ENCODE results near the gene PLD5. TPM values are rescaled to one million over a fixed set of nuclear protein-coding genes. Genes with fewer than 3 reads are reported as not detected.

The PLD5 gene
- polyA plus RNA-seq, 1 of the 3 experiments (the other 2 are of a cell fraction), result 0.08 TPM

GRCh38 chr1:242208021-242208420 lies 316.5 kb downstream of the PLD5 start:
- Histone ChIP-seq H3F3A (replicated peaks; ENCODE audit: insufficient read depth) (no peaks in the 10 kb centered on the region), H3K4me1 (ENCODE audit: control insufficient read depth in 1 of 2, insufficient read depth in 2 of 2, low read depth in 1 of 2, low read length in 1 of 2) (peaks cover 0 to 10% of the 10 kb centered on the region in 2 experiments; a peak in 1 of 4 replicates), H3K9me2 (no peaks in the 10 kb centered on the region), H4K20me1 (ENCODE audit: insufficient read depth) (no peaks in the 10 kb centered on the region), H3K9me3 (peaks cover 3% of the 10 kb centered on the region; the same call in 1 of the 2 replicates), H2AFZ (ENCODE audit: low read depth) (no peak overlapping the region), H3K27me3 (ENCODE audit: insufficient read depth) (no peaks in the 10 kb centered on the region), H3K4me3 (ENCODE audit: low read depth in 2 of 2, low read length in 1 of 2) (no peak overlapping the region), H3K27ac (ENCODE audit: low read depth in 2 of 2, low read length in 1 of 2) (no peak overlapping the region), H3K79me2 (ENCODE audit: insufficient read depth) (no peaks in the 10 kb centered on the region), H3K4me2 (no peak overlapping the region), H3K9ac (no peak overlapping the region), H3K36me3 (replicated peaks in 1 of 2; ENCODE audit: control insufficient read depth in 1 of 2, insufficient read depth in 2 of 2, low read length in 1 of 2) (no peaks in the 10 kb centered on the region)
- no peak for DNase-seq
- CTCF ChIA-PET, result no interaction called here
- POLR2A ChIA-PET, result no interaction called here
- TF ChIP-seq RCOR1 (IDR thresholded peaks at IDR 0.05; ENCODE audit: low read length), result no peak
- no peak for TF ChIP-seq RFX5 (IDR thresholded peaks at IDR 0.05; ENCODE audit: low read length)
- TF ChIP-seq YY1 (IDR thresholded peaks at IDR 0.05; ENCODE audit: low read depth), result no peak
- 17% methylated on average over 2 of the region's 2 CpGs for WGBS (ENCODE audit: low lambda C conversion rate)

GRCh38 chr1:242206994-242207393 lies 317.5 kb downstream of the PLD5 start:
- Histone ChIP-seq H3K9ac (no peak overlapping the region), H3K36me3 (replicated peaks in 1 of 2; ENCODE audit: control insufficient read depth in 1 of 2, insufficient read depth in 2 of 2, low read length in 1 of 2) (no peaks in the 10 kb centered on the region), H3K9me3 (no peaks in the 10 kb centered on the region), H4K20me1 (ENCODE audit: insufficient read depth) (no peaks in the 10 kb centered on the region), H3K4me3 (ENCODE audit: low read depth in 2 of 2, low read length in 1 of 2) (no peak overlapping the region), H3K79me2 (ENCODE audit: insufficient read depth) (no peaks in the 10 kb centered on the region), H3K4me1 (ENCODE audit: control insufficient read depth in 1 of 2, insufficient read depth in 2 of 2, low read depth in 1 of 2, low read length in 1 of 2) (peaks cover 0 to 4% of the 10 kb centered on the region in 2 experiments; a peak in 1 of 4 replicates), H3K27me3 (ENCODE audit: insufficient read depth) (no peaks in the 10 kb centered on the region), H3K9me2 (no peaks in the 10 kb centered on the region), H2AFZ (ENCODE audit: low read depth) (no peak overlapping the region), H3K27ac (ENCODE audit: low read depth in 2 of 2, low read length in 1 of 2) (no peak overlapping the region), H3K4me2 (no peak overlapping the region), H3F3A (replicated peaks; ENCODE audit: insufficient read depth) (no peaks in the 10 kb centered on the region)
- TF ChIP-seq CTCF (IDR thresholded peaks at IDR 0.05) (no peak), ZBTB33 (IDR thresholded peaks at IDR 0.05; ENCODE audit: borderline replicate concordance, low read depth) (no peak), FOXJ3 (CRISPR knock-in tag; IDR thresholded peaks at IDR 0.05) (no peak), RFX5 (IDR thresholded peaks at IDR 0.05; ENCODE audit: low read length) (no peak), RXRA (IDR thresholded peaks at IDR 0.05; ENCODE audit: borderline replicate concordance, low read depth) (no peak), PBX3 (IDR thresholded peaks at IDR 0.05) (no peak), MAX (IDR thresholded peaks at IDR 0.05; ENCODE audit: low read depth) (no peak), SIN3A (IDR thresholded peaks at IDR 0.05; ENCODE audit: borderline replicate concordance, low read depth, low read length) (no peak), YY1 (IDR thresholded peaks at IDR 0.05; ENCODE audit: low read depth) (no peak), RCOR1 (IDR thresholded peaks at IDR 0.05; ENCODE audit: low read length) (no peak), REST (IDR thresholded peaks at IDR 0.05; ENCODE audit: low read depth, low read length) (no peak)
- DNase-seq, result no peak
- 54% methylated on average over 4 of the region's 4 CpGs for WGBS (ENCODE audit: low lambda C conversion rate)
- ChIA-PET CTCF (interaction anchor here (1.0 kb wide), 1 partner anchor 23 kb away, joined by 3 read pairs; no protein-coding TSS in a partner anchor), POLR2A (no interaction called here)
